T-helper 2 cell (primary cell): ENCODE measurements around the gene SMARCC2.
A peak's percentile ranks its signal among the peaks of the same experiment; 100 is the strongest.

Source experiments
- DNase-seq, 5 experiments: peaks; one replicate each; pipeline versions ENCODE4 v3.0.0 to v3.0.0-alpha.2; 2012 to 2022
- total RNA-seq, 2 donors: gene quantifications; one replicate each; lab custom pipeline; 2026; lab: John Stamatoyannopoulos, UW

Gene SMARCC2
- 106 to 122 reads per million in 2 donors for total RNA-seq

- peak; percentile 76 to 88 (median 82) for DNase-seq
These were observed at the start of gene SMARCC2 for GRCh38 chr12:56189099-56189917. Gene SMARCC2, minus strand, starts transcription at chr12:56189483. Its CDS starts 22 bp downstream, at chr12:56189461.

GRCh38 chr12:56237552-56237951 lies 48.3 kb upstream of the SMARCC2 start:
- no peak for DNase-seq

GRCh38 chr12:56236985-56237384 lies 47.7 kb upstream of the SMARCC2 start:
- no peak for DNase-seq

GRCh38 chr12:56236091-56236490 lies 46.8 kb upstream of the SMARCC2 start:
- DNase-seq, result no peak

- DNase-seq, result no peak
These were observed 45.6 kb upstream of the SMARCC2 start for GRCh38 chr12:56234746-56235436.

GRCh38 chr12:56231184-56231582 lies 41.9 kb upstream of the SMARCC2 start:
- DNase-seq, result no peak

GRCh38 chr12:56230432-56231183 lies 41.3 kb upstream of the SMARCC2 start:
- DNase-seq, result no peak

GRCh38 chr12:56229916-56230431 lies 40.7 kb upstream of the SMARCC2 start, which contains the start of gene SLC39A5:
Gene SLC39A5, plus strand, starts transcription at chr12:56230051. Its CDS starts 1,224 bp downstream, at chr12:56231275.
- no peak for DNase-seq

GRCh38 chr12:56229082-56229481 lies 39.8 kb upstream of the SMARCC2 start:
- DNase-seq, result no peak

GRCh38 chr12:56224954-56225353 lies 35.7 kb upstream of the SMARCC2 start:
- no peak for DNase-seq

GRCh38 chr12:56224102-56224701 lies 34.9 kb upstream of the SMARCC2 start, which contains the start of gene NABP2:
Gene NABP2, plus strand, starts transcription at chr12:56224342. Its CDS starts 515 bp downstream, at chr12:56224857.
- DNase-seq, result peak; percentile 86 to 96 (median 93)

- DNase-seq, result no peak
These were observed 34.4 kb upstream of the SMARCC2 start for GRCh38 chr12:56223571-56224101.

GRCh38 chr12:56222531-56222895 lies 33.2 kb upstream of the SMARCC2 start:
- DNase-seq, result no peak

- DNase-seq, result peak; percentile 78 to 93 (median 88)
These were observed 32.7 kb upstream of the SMARCC2 start, which contains the start of gene RNF41 for GRCh38 chr12:56221757-56222530. Gene RNF41, minus strand, starts transcription at chr12:56221922. Its CDS starts 7,875 bp downstream, at chr12:56214047.

GRCh38 chr12:56221232-56221756 lies 32.0 kb upstream of the SMARCC2 start:
- DNase-seq, result no peak

GRCh38 chr12:56220611-56221231 lies 31.4 kb upstream of the SMARCC2 start:
- DNase-seq, result no peak

- DNase-seq, result no peak
These were observed 30.6 kb upstream of the SMARCC2 start for GRCh38 chr12:56219840-56220239.

- no peak for DNase-seq
These were observed 27.2 kb upstream of the SMARCC2 start for GRCh38 chr12:56216461-56216860.

- DNase-seq, result no peak
These were observed 24.6 kb upstream of the SMARCC2 start for GRCh38 chr12:56213878-56214277.

- no peak for DNase-seq
These were observed 23.1 kb upstream of the SMARCC2 start for GRCh38 chr12:56212361-56212760.
